ENCODE data around the gene HDAC9. TPM values are rescaled to one million over a fixed set of nuclear protein-coding genes. Genes with fewer than 3 reads are reported as not detected.

The HDAC9 gene
- total RNA-seq, 1 donor from 2014 or later, result 27.6 TPM

DNA sequence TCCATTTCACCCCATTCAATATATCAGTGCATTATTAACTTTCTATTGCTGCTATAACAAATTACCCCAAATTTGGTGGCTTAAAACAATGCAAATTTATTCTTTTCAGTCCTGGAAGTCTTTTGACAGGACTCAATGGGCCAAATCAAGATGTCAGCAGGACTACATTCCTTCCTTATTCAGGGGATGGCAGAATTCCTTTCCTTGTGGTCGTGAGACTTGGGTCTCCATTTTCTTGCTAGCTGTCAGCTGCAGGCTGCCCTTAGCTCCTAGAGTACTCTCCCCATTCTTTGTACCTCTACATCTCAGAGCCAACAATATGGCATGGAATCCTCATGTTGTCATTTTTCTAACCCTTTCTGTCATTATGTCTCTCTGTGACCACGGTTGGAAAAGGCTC, 310.6 kb downstream of the HDAC9 start:
- Histone ChIP-seq H3K9me3 (ENCODE audit: insufficient read depth, low read depth, low read length) (no peaks in the 10 kb centered on the region), H3K9ac (ENCODE audit: low read length) (no peak overlapping the region), H3K4me1 (ENCODE audit: insufficient read depth, low read length) (no peaks in the 10 kb centered on the region), H3K27me3 (ENCODE audit: insufficient read depth, low read length) (no peaks in the 10 kb centered on the region), H4K20me1 (ENCODE audit: insufficient read depth, low read length) (no peaks in the 10 kb centered on the region), H3K27ac (ENCODE audit: low read depth, low read length) (no peak overlapping the region), H2AFZ (ENCODE audit: low read depth, low read length) (no peak overlapping the region), H3K36me3 (ENCODE audit: insufficient read depth, low read length) (no peaks in the 10 kb centered on the region), H3K79me2 (ENCODE audit: insufficient read depth, low read length) (no peaks in the 10 kb centered on the region), H3K4me2 (ENCODE audit: low read length) (no peak overlapping the region), H3K4me3 (ENCODE audit: insufficient read depth, low read depth, low read length) (no peak overlapping the region)
- no peaks in the 10 kb centered on the region for H3K4me1 Mint-ChIP-seq (ENCODE audit: low read depth, unreplicated experiment)
- no peaks in the 10 kb centered on the region for H3K9me3 Mint-ChIP-seq (ENCODE audit: unreplicated experiment)
- no peak for DNase-seq (ENCODE audit: low read depth)
- FAIRE-seq, result no peak
- no peaks in the 10 kb centered on the region for H3K27me3 Mint-ChIP-seq (ENCODE audit: low read depth, unreplicated experiment)
- H3K36me3 Mint-ChIP-seq (ENCODE audit: low read depth, unreplicated experiment), result no peaks in the 10 kb centered on the region
- H3K4me3 Mint-ChIP-seq (ENCODE audit: unreplicated experiment), result no peak overlapping the region
- no peak overlapping the region for H3K27ac Mint-ChIP-seq (ENCODE audit: unreplicated experiment)
- TF ChIP-seq, protein P1, sequence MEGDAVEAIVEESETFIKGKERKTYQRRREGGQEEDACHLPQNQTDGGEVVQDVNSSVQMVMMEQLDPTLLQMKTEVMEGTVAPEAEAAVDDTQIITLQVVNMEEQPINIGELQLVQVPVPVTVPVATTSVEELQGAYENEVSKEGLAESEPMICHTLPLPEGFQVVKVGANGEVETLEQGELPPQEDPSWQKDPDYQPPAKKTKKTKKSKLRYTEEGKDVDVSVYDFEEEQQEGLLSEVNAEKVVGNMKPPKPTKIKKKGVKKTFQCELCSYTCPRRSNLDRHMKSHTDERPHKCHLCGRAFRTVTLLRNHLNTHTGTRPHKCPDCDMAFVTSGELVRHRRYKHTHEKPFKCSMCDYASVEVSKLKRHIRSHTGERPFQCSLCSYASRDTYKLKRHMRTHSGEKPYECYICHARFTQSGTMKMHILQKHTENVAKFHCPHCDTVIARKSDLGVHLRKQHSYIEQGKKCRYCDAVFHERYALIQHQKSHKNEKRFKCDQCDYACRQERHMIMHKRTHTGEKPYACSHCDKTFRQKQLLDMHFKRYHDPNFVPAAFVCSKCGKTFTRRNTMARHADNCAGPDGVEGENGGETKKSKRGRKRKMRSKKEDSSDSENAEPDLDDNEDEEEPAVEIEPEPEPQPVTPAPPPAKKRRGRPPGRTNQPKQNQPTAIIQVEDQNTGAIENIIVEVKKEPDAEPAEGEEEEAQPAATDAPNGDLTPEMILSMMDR (IDR thresholded peaks at IDR 0.05; ENCODE audit: insufficient read depth, low read depth, low read length), result no peak

DNA sequence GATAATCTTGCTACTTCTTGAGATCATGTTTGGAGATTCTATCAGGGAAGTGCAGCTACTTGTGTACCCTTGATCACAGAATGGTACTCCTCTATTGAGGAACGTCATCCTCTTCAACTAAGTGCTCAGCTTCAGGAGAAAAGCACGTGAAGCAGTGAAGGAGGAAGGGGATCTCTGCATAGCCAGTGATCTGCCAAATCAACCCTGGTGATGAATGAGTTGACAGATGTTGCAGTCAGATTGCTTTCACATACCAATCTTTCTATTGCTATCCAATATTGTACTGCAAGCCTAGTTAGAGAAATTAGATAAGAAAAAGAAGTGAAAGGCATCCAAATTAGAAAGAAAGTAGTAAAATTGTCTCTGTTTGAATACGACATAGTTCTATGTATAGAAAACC, 312.5 kb downstream of the HDAC9 start:
- Mint-ChIP-seq H3K4me1 (ENCODE audit: low read depth, unreplicated experiment) (no peaks in the 10 kb centered on the region), H3K4me3 (ENCODE audit: unreplicated experiment) (no peak overlapping the region), H3K27ac (ENCODE audit: unreplicated experiment) (no peak overlapping the region), H3K36me3 (ENCODE audit: low read depth, unreplicated experiment) (peaks cover 2% of the 10 kb centered on the region), H3K27me3 (ENCODE audit: low read depth, unreplicated experiment) (no peaks in the 10 kb centered on the region), H3K9me3 (ENCODE audit: unreplicated experiment) (peaks cover 5% of the 10 kb centered on the region)
- H4K20me1 ChIP-seq (ENCODE audit: insufficient read depth, low read length), result no peaks in the 10 kb centered on the region
- H3K27ac ChIP-seq (ENCODE audit: low read depth, low read length), result no peak overlapping the region
- H3K9ac ChIP-seq (ENCODE audit: low read length), result no peak overlapping the region
- FAIRE-seq, result no peak
- no peak overlapping the region for H3K4me3 ChIP-seq (ENCODE audit: insufficient read depth, low read depth, low read length)
- H3K4me1 ChIP-seq (ENCODE audit: insufficient read depth, low read length), result no peaks in the 10 kb centered on the region
- no peaks in the 10 kb centered on the region for H3K27me3 ChIP-seq (ENCODE audit: insufficient read depth, low read length)
- no peak overlapping the region for H2AFZ ChIP-seq (ENCODE audit: low read depth, low read length)
- no peaks in the 10 kb centered on the region for H3K9me3 ChIP-seq (ENCODE audit: insufficient read depth, low read depth, low read length)
- no peak for TF ChIP-seq EZH2 (IDR thresholded peaks at IDR 0.05; ENCODE audit: insufficient read depth, low read length)
- TF ChIP-seq, protein P1 (IDR thresholded peaks at IDR 0.05; ENCODE audit: insufficient read depth, low read depth, low read length), result no peak
- H3K79me2 ChIP-seq (ENCODE audit: insufficient read depth, low read length), result no peaks in the 10 kb centered on the region
- no peaks in the 10 kb centered on the region for H3K36me3 ChIP-seq (ENCODE audit: insufficient read depth, low read length)
- no peak for DNase-seq (ENCODE audit: low read depth)
- H3K4me2 ChIP-seq (ENCODE audit: low read length), result no peak overlapping the region

DNA sequence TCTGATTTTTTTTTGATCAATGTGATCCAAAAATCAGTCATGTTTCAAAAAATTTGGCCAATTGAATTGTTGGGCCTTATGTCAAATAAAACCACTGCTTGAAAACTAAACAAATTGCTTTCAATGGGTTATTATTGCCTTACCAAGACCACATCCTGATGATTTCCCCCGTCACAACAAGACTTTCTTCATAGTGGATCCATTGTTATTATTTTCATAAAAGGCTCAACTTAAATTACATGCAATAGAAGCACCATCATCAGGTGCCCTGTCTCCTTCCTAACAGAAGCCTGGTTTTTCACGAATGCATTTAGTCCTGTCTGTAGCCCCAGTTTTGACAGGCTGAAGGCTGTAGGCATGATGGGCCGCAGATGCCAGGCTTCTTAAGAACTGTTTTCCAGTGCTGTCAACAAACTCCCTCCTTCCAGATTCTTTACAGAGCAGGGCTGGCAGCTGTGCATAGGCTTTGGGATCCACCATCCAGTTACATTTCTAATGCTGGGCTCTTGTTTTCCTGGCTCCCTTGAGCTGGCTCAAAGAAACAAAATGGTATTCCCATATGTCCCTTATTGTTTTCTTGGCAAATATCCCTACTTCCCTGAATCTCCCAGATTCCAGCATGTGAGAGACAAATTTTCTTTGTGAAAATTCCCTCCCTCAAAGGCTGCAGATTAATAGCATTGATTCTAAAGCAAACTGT, 319.9 kb downstream of the HDAC9 start:
- H3K4me3 ChIP-seq (ENCODE audit: insufficient read depth, low read depth, low read length), result no peak overlapping the region
- H3K79me2 ChIP-seq (ENCODE audit: insufficient read depth, low read length), result no peaks in the 10 kb centered on the region
- H3K4me3 Mint-ChIP-seq (ENCODE audit: unreplicated experiment), result no peak overlapping the region
- H3K27me3 ChIP-seq (ENCODE audit: insufficient read depth, low read length), result no peaks in the 10 kb centered on the region
- H3K9me3 Mint-ChIP-seq (ENCODE audit: unreplicated experiment), result peaks cover 6% of the 10 kb centered on the region
- no peak for DNase-seq (ENCODE audit: low read depth)
- H3K9ac ChIP-seq (ENCODE audit: low read length), result no peak overlapping the region
- no peak overlapping the region for H3K27ac ChIP-seq (ENCODE audit: low read depth, low read length)
- H3K36me3 ChIP-seq (ENCODE audit: insufficient read depth, low read length), result no peaks in the 10 kb centered on the region
- no peaks in the 10 kb centered on the region for H3K4me1 ChIP-seq (ENCODE audit: insufficient read depth, low read length)
- H2AFZ ChIP-seq (ENCODE audit: low read depth, low read length), result no peak overlapping the region
- FAIRE-seq, result no peak
- no peak for TF ChIP-seq EZH2 (IDR thresholded peaks at IDR 0.05; ENCODE audit: insufficient read depth, low read length)
- TF ChIP-seq, protein P1 (IDR thresholded peaks at IDR 0.05; ENCODE audit: insufficient read depth, low read depth, low read length), result no peak
- H3K4me1 Mint-ChIP-seq (ENCODE audit: low read depth, unreplicated experiment), result no peaks in the 10 kb centered on the region
- H3K9me3 ChIP-seq (ENCODE audit: insufficient read depth, low read depth, low read length), result no peaks in the 10 kb centered on the region
- H3K27ac Mint-ChIP-seq (ENCODE audit: unreplicated experiment), result no peak overlapping the region
- H3K4me2 ChIP-seq (ENCODE audit: low read length), result no peak overlapping the region
- H4K20me1 ChIP-seq (ENCODE audit: insufficient read depth, low read length), result no peaks in the 10 kb centered on the region
- H3K36me3 Mint-ChIP-seq (ENCODE audit: low read depth, unreplicated experiment), result peaks cover 2% of the 10 kb centered on the region
- H3K27me3 Mint-ChIP-seq (ENCODE audit: low read depth, unreplicated experiment), result no peaks in the 10 kb centered on the region

All from astrocyte (in vitro differentiated cells and primary cell).